ENCODE measurements around the gene SMIM28. TPM values are rescaled to one million over a fixed set of nuclear protein-coding genes. Genes with fewer than 3 reads are reported as not detected.
"Not testable (repeated sequence)": the region's sequence is repeated elsewhere in the genome, so short reads cannot be mapped to it uniquely, and the experiment has no call there.

Gene SMIM28
- total RNA-seq, 1 experiment from 2014 or later: not detected

DNA sequence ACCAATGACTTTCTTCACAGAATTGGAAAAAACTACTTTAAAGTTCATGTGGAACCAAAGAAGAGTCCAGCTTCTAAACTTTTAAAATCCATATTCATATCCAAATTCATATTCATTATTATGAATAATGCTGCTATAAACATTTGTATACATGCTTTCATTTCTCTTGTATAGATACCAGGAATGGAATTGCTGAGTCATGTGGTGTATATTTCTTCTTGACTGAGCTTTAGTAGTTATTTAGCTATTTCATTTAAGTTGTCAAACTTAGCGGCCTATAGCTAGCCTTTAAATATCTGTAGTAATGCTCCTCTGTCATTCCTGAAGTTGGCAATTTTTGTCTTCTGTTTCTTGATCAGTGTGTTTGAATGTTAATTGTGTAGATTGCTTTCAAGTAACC is 19.8 kb upstream of the SMIM28 start:
- no peak overlapping the region for H3K4me3 Mint-ChIP-seq (ENCODE audit: unreplicated experiment)
- no TSS peak for BruUV-seq (replicated peaks)
- ChIA-PET POLR2A (no interaction called here), CTCF (interaction anchor here (1.1 kb wide), 1 partner anchor 45 kb away, joined by 3 read pairs; no protein-coding TSS in a partner anchor)
- H3K4me1 Mint-ChIP-seq (ENCODE audit: insufficient read depth, unreplicated experiment): no peaks in the 10 kb centered on the region
- no peaks in the 10 kb centered on the region for H3K36me3 Mint-ChIP-seq (ENCODE audit: insufficient read depth, unreplicated experiment)
- H3K27ac Mint-ChIP-seq (ENCODE audit: low read depth, unreplicated experiment): no peak overlapping the region
- H3K27me3 Mint-ChIP-seq (ENCODE audit: insufficient read depth, unreplicated experiment): no peaks in the 10 kb centered on the region
- intact Hi-C loops (cut with micrococcal nuclease): no loop called here
- no peak for DNase-seq (ENCODE audit: unreplicated experiment)
- TF ChIP-seq, protein P1, sequence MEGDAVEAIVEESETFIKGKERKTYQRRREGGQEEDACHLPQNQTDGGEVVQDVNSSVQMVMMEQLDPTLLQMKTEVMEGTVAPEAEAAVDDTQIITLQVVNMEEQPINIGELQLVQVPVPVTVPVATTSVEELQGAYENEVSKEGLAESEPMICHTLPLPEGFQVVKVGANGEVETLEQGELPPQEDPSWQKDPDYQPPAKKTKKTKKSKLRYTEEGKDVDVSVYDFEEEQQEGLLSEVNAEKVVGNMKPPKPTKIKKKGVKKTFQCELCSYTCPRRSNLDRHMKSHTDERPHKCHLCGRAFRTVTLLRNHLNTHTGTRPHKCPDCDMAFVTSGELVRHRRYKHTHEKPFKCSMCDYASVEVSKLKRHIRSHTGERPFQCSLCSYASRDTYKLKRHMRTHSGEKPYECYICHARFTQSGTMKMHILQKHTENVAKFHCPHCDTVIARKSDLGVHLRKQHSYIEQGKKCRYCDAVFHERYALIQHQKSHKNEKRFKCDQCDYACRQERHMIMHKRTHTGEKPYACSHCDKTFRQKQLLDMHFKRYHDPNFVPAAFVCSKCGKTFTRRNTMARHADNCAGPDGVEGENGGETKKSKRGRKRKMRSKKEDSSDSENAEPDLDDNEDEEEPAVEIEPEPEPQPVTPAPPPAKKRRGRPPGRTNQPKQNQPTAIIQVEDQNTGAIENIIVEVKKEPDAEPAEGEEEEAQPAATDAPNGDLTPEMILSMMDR (IDR thresholded peaks at IDR 0.05; ENCODE audit: unreplicated experiment): no peak
- H3K9me3 Mint-ChIP-seq (ENCODE audit: unreplicated experiment): no peaks in the 10 kb centered on the region

GRCh38 chr6:138368684-138369083 is 9.0 kb upstream of the SMIM28 start:
- intact Hi-C loops (cut with micrococcal nuclease); POLR2A ChIA-PET; H3K9me3 Mint-ChIP-seq (ENCODE audit: unreplicated experiment): not testable (repeated sequence)

DNA sequence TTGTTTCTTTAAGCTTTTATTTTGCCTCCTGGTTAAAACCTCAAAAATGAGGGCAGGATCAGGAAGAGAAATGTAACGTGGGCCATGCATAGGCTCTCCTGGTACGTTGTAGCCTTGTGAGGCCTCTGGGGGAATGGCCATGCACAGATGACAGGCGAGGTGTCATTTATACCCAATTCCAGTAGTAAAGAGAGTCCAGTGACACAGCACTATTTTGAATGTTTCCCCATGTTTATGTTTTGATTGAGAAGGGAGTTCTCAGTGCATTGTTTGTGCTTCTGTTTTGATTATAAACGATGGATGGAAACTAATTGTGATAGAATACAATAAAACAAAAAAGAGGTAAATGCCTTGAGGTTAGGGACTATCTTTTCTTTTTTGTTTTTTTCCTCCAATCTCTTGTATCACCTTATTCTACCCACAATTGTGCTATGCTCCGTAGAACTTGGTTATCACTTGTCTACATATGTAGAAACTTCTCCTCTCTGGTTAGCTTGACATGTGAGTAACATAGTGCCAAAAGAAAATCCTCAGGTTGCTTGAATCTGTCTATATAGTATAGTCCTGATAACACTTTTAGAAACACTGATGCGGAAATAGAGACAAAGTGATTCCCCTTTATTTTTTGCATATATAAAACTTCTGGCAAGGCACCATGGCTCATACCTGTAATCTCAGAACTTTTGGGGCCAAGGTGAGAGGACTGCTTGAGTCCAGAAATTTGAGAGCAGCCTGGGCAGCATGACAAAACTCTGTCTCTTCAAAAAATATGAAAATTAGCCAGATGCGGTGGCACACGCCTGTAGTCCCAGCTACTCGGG is 6.9 kb upstream of the SMIM28 start:
- POLR2A ChIA-PET: interaction anchor here (0.7 kb wide), 1 partner anchor 40 kb away, joined by 3 read pairs; no protein-coding TSS in a partner anchor
- no peak overlapping the region for H3K4me3 Mint-ChIP-seq (ENCODE audit: unreplicated experiment)

More at GRCh38 chr6:138368684-138369083, 9.0 kb upstream of the SMIM28 start:
- DNase-seq (ENCODE audit: unreplicated experiment); H3K4me1 Mint-ChIP-seq (ENCODE audit: insufficient read depth, unreplicated experiment); BruUV-seq (replicated peaks); CTCF ChIA-PET; H3K27ac Mint-ChIP-seq (ENCODE audit: low read depth, unreplicated experiment); H3K4me3 Mint-ChIP-seq (ENCODE audit: unreplicated experiment); H3K36me3 Mint-ChIP-seq (ENCODE audit: insufficient read depth, unreplicated experiment): not testable (repeated sequence)
- peaks cover 10% of the 10 kb centered on the region for H3K27me3 Mint-ChIP-seq (ENCODE audit: insufficient read depth, unreplicated experiment)

GRCh38 chr6:138371452-138371711 is 6.3 kb upstream of the SMIM28 start:
- Mint-ChIP-seq H3K4me3 (ENCODE audit: unreplicated experiment) (no peak overlapping the region), H3K9me3 (ENCODE audit: unreplicated experiment) (no peaks in the 10 kb centered on the region), H3K36me3 (ENCODE audit: insufficient read depth, unreplicated experiment) (no peaks in the 10 kb centered on the region), H3K27ac (ENCODE audit: low read depth, unreplicated experiment) (no peak overlapping the region), H3K4me1 (ENCODE audit: insufficient read depth, unreplicated experiment) (no peaks in the 10 kb centered on the region), H3K27me3 (ENCODE audit: insufficient read depth, unreplicated experiment) (no peaks in the 10 kb centered on the region)
- no TSS peak for BruUV-seq (replicated peaks)
- CTCF ChIA-PET: no interaction called here
- POLR2A ChIA-PET: no interaction called here
- intact Hi-C loops (cut with micrococcal nuclease): no loop called here
- DNase-seq (ENCODE audit: unreplicated experiment): no peak
- TF ChIP-seq, protein P1 (IDR thresholded peaks at IDR 0.05; ENCODE audit: unreplicated experiment): no peak

More for the DNA sequence above, 6.9 kb upstream of the SMIM28 start:
- DNase-seq (ENCODE audit: unreplicated experiment): no peak
- Mint-ChIP-seq H3K27ac (ENCODE audit: low read depth, unreplicated experiment) (no peak overlapping the region), H3K4me1 (ENCODE audit: insufficient read depth, unreplicated experiment) (no peaks in the 10 kb centered on the region), H3K27me3 (ENCODE audit: insufficient read depth, unreplicated experiment) (peaks cover 2% of the 10 kb centered on the region), H3K36me3 (ENCODE audit: insufficient read depth, unreplicated experiment) (no peaks in the 10 kb centered on the region), H3K9me3 (ENCODE audit: unreplicated experiment) (no peaks in the 10 kb centered on the region)
- no TSS peak for BruUV-seq (replicated peaks)
- intact Hi-C loops (cut with micrococcal nuclease): no loop called here
- CTCF ChIA-PET: interaction anchor here (0.6 kb wide), 1 partner anchor 25 kb away, joined by 3 read pairs; no protein-coding TSS in a partner anchor
- TF ChIP-seq, protein P1 (IDR thresholded peaks at IDR 0.05; ENCODE audit: unreplicated experiment): no peak
